HepG2 (cell line): ENCODE data around the gene SIN3A. TPM values are rescaled to one million over a fixed set of nuclear protein-coding genes. Genes with fewer than 3 reads are reported as not detected.

Experiments
- AFF4 ChIP-seq: sonication (generic); formaldehyde crosslinking; IDR thresholded peaks from 2 replicates; pipeline ENCODE4 v1.4.0; 2020; ENCODE audit warnings: missing genetic modification reagents
- ASH2L ChIP-seq: fragments of 300-600, 200-600 bp; sonication (generic); IDR thresholded peaks from 2 replicates; pipeline ENCODE4 v1.7.0; 2017; ENCODE audit warnings: low read depth, mild to moderate bottlenecking, moderate library complexity, mixed read lengths, low read length; ENCODE audit not compliant: insufficient read length
- ATAD3A ChIP-seq: sonication (generic); formaldehyde crosslinking; IDR thresholded peaks from 2 replicates; pipeline ENCODE4 v1.4.0; 2020; ENCODE audit warnings: missing genetic modification reagents
- DNMT1 ChIP-seq: sonication (generic); formaldehyde crosslinking; IDR thresholded peaks from 2 replicates; pipeline ENCODE4 v1.5.1; 2020; ENCODE audit warnings: mild to moderate bottlenecking, missing genetic modification reagents
- HCFC1 ChIP-seq: fragments of 150-350 bp; IDR thresholded peaks from 2 replicates; pipeline ENCODE4 v1.6.1; 2014; ENCODE audit warnings: low read depth, low read length
- HIC2 ChIP-seq: sonication (generic); formaldehyde crosslinking; IDR thresholded peaks from 2 replicates; pipeline ENCODE4 v1.9.0; 2022; ENCODE audit warnings: low read depth, missing genetic modification reagents
- MTF1 ChIP-seq: sonication (generic); formaldehyde crosslinking; IDR thresholded peaks from 2 replicates; pipeline ENCODE4 v1.5.0; 2020; ENCODE audit warnings: missing genetic modification reagents
- MZF1 ChIP-seq: sonication (generic); formaldehyde crosslinking; IDR thresholded peaks from 2 replicates; pipeline ENCODE4 v1.8.1; 2023; ENCODE audit warnings: mild to moderate bottlenecking, missing genetic modification reagents, borderline replicate concordance
- NR3C1 ChIP-seq: sonication (generic); formaldehyde crosslinking; IDR thresholded peaks from 2 replicates; pipeline ENCODE4 v1.4.0; 2020; ENCODE audit warnings: missing genetic modification reagents
- POLR2AphosphoS5 ChIP-seq: IDR thresholded peaks from 2 replicates; pipeline ENCODE4 v1.6.1; 2012; ENCODE audit warnings: low read depth, low read length
- SRSF4 ChIP-seq: fragments of 200-400 bp; formaldehyde crosslinking; IDR thresholded peaks from one replicate; pipeline ENCODE4 v1.6.1; 2018; ENCODE audit warnings: mild to moderate bottlenecking, low read depth, low read length, moderate library complexity; ENCODE audit not compliant: poor library complexity, severe bottlenecking
- ZBTB49 ChIP-seq: sonication (generic); formaldehyde crosslinking; IDR thresholded peaks from 2 replicates; pipeline ENCODE4 v1.4.0; 2020; ENCODE audit warnings: missing genetic modification reagents, borderline replicate concordance
- ZNF850 ChIP-seq: sonication (generic); formaldehyde crosslinking; conservative IDR thresholded peaks from 2 replicates; pipeline ENCODE4 v1.9.0; 2021; ENCODE audit warnings: mild to moderate bottlenecking, missing genetic modification reagents
- polyA plus RNA-seq, 8 experiments: library from polyadenylated mRNA; depleted of rRNA in 3 of 8; stranded (reverse) in 7 of 8; unstranded in 1 of 8; fragments of >200 nt; fragmentation: Illumina TruSeq in 4 of 8; extraction: Trizol in 4 of 8; gene quantifications; 2 replicates each; pipeline versions ENCODE4 v1.2.1 to v1.2.3, GENCODE V29; 2011 to 2016; ENCODE audit warnings: low read depth in 4 of 8, missing spikeins in 1 of 8, mixed read lengths in 1 of 8; ENCODE audit not compliant: insufficient read depth in 1 of 8
- total RNA-seq, 5 experiments: library from RNA; depleted of rRNA; stranded (reverse); fragments of >200 nt; fragmentation: Illumina TruSeq; extraction: Trizol; gene quantifications; 2 replicates each; pipeline ENCODE4 v1.2.3, GENCODE V29; 2016; ENCODE audit warnings: low read depth in 1 of 5
- TF ChIP-seq, protein P1 (sequence below): sonication (generic); formaldehyde crosslinking; IDR thresholded peaks from 2 replicates; pipeline ENCODE4 v1.4.0; 2020; ENCODE audit warnings: missing genetic modification reagents
- TF ChIP-seq, protein P2 (sequence below): sonication (generic); formaldehyde crosslinking; IDR thresholded peaks from 2 replicates; pipeline ENCODE4 v1.4.0; 2020; ENCODE audit warnings: low read depth, missing genetic modification reagents

SIN3A gene
- total and polyA plus RNA-seq, 2 of the 13 experiments (the other 11 are each of a cell fraction or from before 2014, with no cell fraction given): 16.1 to 28.1 TPM

DNA sequence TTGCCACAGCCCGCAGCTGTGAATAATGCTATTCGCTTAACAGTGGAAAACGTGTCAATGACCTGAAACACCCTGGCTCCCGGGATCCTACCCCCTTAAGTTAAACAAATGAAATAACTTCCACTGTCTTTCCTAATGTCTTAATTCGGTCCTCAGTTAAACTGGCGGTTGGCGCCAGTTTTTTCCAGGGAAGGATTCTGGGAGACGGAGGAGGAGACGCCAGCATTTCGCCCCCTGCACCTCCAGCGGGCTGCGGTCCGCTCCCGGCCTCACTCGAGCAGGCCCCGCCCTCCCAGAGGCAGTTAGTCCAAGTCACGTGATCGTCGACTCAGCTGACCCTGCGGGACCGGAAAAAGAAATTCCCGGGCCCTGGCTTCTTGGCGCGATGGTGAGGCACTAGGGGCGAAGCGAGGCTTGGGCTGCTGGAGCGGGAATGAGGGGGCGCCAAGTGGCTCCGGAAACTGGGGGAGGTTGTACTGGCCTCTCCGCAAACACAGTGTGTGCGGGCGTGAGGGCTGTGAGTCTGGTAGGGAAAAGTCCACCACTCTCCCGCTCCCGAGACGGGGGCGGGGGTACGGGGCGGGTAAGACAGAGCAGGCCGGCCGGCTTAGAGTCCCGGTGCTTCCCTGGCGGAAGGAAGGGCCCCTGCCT, 115.7 kb downstream of the SIN3A start, which contains the start of gene COMMD4 (continued):
- TF ChIP-seq, protein P1, sequence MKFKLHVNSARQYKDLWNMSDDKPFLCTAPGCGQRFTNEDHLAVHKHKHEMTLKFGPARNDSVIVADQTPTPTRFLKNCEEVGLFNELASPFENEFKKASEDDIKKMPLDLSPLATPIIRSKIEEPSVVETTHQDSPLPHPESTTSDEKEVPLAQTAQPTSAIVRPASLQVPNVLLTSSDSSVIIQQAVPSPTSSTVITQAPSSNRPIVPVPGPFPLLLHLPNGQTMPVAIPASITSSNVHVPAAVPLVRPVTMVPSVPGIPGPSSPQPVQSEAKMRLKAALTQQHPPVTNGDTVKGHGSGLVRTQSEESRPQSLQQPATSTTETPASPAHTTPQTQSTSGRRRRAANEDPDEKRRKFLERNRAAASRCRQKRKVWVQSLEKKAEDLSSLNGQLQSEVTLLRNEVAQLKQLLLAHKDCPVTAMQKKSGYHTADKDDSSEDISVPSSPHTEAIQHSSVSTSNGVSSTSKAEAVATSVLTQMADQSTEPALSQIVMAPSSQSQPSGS (CRISPR knock-in tag): peak; percentile 57
- TF ChIP-seq POLR2AphosphoS5: peak; percentile 72
- 0 out of 2 replicates have a peak, but pooled peaks have one; percentile 26 for TF ChIP-seq MTF1 (CRISPR knock-in tag)
- TF ChIP-seq SRSF4: no peak
- TF ChIP-seq ASH2L: no peak
- TF ChIP-seq AFF4 (CRISPR knock-in tag): no peak
- TF ChIP-seq MZF1: no peak
- TF ChIP-seq, protein P2, sequence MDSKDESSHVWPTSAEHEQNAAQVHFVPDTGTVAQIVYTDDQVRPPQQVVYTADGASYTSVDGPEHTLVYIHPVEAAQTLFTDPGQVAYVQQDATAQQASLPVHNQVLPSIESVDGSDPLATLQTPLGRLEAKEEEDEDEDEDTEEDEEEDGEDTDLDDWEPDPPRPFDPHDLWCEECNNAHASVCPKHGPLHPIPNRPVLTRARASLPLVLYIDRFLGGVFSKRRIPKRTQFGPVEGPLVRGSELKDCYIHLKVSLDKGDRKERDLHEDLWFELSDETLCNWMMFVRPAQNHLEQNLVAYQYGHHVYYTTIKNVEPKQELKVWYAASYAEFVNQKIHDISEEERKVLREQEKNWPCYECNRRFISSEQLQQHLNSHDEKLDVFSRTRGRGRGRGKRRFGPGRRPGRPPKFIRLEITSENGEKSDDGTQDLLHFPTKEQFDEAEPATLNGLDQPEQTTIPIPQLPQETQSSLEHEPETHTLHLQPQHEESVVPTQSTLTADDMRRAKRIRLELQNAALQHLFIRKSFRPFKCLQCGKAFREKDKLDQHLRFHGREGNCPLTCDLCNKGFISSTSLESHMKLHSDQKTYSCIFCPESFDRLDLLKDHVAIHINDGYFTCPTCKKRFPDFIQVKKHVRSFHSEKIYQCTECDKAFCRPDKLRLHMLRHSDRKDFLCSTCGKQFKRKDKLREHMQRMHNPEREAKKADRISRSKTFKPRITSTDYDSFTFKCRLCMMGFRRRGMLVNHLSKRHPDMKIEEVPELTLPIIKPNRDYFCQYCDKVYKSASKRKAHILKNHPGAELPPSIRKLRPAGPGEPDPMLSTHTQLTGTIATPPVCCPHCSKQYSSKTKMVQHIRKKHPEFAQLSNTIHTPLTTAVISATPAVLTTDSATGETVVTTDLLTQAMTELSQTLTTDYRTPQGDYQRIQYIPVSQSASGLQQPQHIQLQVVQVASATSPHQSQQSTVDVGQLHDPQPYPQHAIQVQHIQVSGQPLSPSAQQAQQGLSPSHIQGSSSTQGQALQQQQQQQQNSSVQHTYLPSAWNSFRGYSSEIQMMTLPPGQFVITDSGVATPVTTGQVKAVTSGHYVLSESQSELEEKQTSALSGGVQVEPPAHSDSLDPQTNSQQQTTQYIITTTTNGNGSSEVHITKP: no peak
- no peak for TF ChIP-seq HIC2 (CRISPR knock-in tag)
- TF ChIP-seq NR3C1 (CRISPR knock-in tag): no peak
- peak; percentile 58 for TF ChIP-seq HCFC1
- no peak for TF ChIP-seq ATAD3A (CRISPR knock-in tag)
- TF ChIP-seq ZBTB49 (CRISPR knock-in tag): 0 out of 2 replicates have a peak, but pooled peaks have one; percentile 19
- TF ChIP-seq DNMT1 (CRISPR knock-in tag): no peak
- no peak for TF ChIP-seq ZNF850 (CRISPR knock-in tag)
